HG02610 (cell line): ENCODE results near the gene NFIX.

ENCODE experiments used
- ATAC-seq: cut with Tn5 transposase; IDR thresholded peaks from one replicate; pipeline ENCODE4 v1.9.1; 2021; ENCODE audit warnings: mild to moderate bottlenecking, moderate library complexity; ENCODE audit not compliant: unreplicated experiment

The NFIX gene

DNA sequence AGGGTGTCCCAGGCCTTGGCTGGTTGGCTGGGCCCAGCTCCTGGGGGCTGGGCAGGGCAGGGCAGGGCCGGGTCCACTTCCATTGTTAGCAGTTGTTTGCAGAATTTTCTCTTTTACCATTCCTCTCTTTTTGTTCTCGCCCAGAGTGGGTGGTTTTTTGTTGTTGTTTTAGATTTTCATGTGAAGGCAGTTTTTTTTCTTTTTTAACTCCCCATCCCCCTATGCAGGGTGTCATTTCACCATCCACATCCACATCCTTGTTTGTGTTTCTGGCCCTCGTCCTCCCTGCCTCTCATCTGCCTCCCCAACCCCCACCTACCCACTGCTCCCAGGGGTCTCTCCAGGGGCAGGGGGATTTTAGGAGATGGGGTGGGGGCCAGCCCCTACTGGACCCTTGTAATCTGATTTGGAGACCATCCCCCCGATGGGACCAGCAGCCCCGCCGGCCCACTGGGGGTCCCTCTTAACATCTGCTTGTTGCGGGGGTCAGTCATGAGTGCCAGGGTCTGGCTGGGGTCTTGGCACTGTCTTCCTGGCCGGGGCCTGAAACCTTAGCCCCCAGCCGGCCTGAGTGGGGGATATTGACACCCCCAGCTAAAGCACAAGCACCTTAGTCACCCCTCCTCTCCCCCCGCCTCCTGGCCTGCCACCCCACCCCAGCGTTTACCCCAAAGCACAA lies 144.5 kb downstream of the NFIX start:
- no peak for ATAC-seq

DNA sequence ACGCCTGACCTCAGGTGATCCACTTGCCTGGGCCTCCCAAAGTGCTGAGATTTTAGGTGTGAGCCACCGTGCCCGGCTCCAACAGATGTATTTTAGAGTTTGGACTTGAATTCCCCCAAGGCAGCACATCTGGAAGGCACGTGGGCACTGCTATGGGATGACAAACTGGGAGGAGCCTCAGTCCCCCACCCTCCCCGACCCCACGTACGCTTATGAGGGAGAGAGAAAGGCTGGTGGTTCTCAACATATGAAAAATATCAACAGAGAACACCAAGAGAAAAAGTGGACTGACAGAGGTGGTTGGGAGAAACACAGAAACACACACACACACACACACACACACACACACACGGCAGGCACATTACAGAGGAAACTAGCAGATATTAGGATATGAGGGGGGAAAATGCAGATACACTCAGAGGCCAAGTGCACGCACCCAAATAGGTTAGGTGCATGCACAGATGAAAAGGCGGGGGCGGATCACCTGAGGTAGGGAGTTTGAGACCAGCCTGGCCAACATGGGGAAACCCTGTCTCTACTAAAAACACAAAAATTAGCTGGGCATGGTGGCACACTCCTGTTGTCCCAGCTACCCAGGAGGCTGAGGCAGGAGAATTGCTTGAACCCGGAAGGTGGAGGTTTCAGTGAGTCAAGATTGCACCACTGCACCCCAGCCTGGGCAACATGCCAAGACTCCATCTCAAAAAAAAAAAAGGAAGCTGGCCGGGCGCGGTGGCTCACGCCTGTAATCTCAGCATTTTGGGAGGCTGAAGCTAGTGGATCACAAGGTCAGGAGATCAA lies 151.7 kb downstream of the NFIX start:
- no peak for ATAC-seq
